ENCODE measurements around the gene C7.
A peak's percentile ranks its signal among the peaks of the same experiment; 100 is the strongest.

The C7 gene

DNA sequence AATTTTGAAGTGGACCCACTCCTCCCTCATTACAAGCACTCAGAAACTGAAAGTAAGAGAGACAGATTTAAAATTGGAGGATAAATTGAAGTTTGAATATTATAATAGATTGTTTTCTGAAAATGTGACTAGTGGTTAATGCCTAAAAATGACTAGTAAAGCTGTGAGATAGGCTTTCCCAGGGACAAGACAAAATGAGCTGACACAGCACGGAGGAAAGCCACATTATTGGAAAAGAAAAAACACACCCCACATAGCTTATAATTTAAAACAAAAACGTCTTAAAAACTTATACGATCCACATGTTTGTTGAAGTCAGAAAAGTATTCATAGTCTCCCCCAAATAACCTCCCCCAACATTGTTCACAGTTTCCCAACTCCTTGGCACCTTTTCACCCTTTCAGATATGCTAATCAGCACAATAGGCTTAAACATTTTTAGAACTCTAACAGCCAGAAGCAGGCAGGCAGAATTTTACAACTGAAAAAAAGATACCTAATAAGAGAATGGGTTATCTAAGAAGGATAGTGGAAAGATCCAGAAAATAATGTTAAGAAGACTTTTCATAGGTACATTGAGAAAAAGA, 6.1 kb downstream of the C7 start:
- FAIRE-seq = no peak
- no peak for DNase-seq (ENCODE audit: low spot score)

DNA sequence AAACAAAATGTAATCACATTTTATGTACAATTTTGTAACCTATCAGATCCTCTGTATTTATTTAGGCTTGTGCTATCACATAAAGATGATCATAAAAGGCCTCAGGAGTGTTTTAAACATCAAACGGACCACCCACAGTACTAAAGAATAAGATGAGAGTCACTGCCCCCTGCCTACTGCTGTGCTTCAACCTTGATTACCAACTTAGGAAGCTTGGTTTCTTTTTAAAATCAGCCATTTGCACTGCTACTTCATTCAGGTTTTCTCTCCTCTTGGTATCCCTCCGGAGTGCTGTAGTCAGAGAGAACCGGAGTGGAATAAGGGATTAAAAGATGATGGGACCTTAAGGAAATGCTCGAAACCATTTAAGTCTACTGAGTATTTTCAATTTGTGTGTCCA, 6.9 kb downstream of the C7 start:
- DNase-seq (ENCODE audit: low spot score) (no peak), FAIRE-seq (no peak)

DNA sequence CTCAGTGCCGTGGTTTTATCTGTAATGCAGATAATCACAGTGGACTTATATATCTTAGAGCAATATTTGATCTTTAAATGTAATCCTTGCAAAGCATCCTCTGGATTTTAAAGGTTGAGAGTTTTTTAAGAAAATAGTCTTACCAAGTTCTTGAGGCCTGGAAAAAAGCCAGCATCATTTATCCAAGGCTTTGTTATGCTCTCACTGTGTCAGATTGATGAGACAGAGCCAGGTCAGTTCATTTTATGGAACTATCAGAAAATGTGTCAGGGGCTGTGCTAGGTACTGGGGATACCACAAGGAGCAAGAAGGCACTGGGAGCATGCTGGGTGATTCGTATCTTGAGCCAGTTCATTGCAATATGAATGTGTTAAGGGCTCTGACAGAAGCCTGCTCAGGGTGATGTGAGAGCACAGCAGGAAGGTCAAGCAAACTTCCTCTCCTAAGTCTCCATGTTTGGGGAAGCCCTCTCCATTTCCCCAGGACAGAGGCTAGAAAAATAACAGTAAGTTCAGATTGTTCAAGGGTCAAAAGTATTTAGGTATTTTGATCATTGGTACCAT, 19.7 kb downstream of the C7 start:
- FAIRE-seq (no peak), DNase-seq (ENCODE audit: low spot score) (no peak)

DNA sequence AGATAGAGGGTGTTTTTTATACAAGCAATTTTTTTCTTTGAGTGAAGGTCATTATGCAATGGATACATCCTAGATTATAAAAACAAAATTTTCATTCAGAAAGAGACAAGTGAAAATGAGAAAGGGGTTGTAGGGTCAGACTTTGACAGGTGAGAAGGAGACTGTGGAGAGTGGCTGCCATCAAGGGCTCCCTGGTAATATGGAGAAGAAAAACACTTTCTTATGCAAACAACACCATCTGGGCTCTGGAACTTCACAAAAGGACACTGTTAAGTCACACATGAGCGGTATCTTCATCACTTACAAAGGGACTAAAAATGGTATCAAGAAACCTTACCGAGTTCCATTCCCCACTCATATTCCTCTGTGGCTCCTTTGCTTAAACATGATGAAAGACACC, 23.5 kb downstream of the C7 start:
- FAIRE-seq = no peak
- DNase-seq (ENCODE audit: low spot score) = no peak

DNA sequence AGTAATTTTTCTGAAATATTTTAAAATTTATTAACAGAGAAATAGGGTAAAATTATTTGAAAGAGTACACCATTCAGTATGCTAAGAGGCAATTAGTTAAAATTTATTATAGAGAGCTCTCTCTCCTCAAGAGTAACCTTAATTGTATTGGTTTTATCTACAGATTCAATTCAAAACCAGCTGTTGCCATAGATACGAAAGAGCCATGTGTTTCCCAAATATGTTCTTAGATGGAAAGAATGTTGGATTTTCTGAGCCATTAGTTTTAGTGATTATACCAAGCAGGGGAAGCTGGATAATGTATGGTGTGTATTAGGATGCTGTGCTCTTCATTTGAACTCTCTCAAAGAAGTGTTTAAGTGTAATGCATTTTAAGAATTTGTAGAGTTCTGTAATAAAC, 27.8 kb downstream of the C7 start:
- FAIRE-seq = no peak
- DNase-seq (ENCODE audit: low spot score) = no peak

DNA sequence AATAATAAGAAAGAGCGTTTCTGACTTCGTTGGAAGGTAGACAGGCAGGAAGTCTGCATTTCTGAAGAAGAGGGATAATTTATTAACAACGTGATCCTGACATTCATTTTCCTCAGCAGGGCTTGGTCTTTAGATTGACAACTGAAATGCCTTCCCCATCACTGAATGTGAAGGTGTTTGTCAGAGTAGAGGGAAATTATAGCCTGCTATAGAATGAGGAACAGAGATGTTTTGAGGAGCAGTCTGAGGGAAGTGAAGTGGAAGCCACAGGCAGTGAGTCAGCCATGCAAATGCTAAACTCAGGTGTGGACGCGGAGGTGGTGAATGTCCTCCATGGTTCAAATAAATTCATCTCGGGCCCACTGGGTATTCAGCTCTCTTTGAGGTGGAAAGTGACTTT, 30.5 kb downstream of the C7 start:
- DNase-seq (ENCODE audit: low spot score) (no peak), FAIRE-seq (no peak)

DNA sequence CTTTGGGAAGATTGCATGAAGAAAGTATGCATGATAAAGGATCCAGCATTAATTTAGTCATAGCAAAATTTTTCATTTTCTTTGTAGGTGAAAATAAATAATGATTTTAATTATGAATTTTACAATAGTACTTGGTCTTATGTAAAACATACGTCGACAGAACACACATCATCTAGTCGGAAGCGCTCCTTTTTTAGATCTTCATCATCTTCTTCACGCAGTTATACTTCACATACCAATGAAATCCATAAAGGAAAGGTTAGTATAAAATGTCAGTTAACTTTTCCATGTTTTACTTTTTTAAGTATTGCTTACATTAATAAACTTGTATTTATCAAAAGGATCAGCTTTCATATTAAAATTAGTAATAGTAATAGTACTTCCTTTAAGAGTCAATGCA, 35.8 kb downstream of the C7 start:
- DNase-seq (ENCODE audit: low spot score) (no peak), FAIRE-seq (no peak)

DNA sequence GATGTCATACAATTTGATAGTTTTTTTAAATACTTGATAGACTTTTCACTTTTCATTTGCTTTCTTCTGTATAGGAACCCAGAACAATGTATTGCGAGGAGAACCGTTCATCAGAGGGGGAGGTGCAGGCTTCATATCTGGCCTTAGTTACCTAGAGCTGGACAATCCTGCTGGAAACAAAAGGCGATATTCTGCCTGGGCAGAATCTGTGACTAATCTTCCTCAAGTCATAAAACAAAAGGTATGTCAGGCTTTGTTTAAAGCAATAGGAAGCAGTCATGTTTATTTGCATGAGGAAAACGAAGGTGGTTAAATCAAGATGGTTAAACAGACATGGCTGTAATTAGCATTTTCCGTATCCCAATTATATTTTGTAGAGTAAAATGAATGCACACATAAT, 46.0 kb downstream of the C7 start:
- DNase-seq (ENCODE audit: low spot score) (no peak), FAIRE-seq (no peak)

DNA sequence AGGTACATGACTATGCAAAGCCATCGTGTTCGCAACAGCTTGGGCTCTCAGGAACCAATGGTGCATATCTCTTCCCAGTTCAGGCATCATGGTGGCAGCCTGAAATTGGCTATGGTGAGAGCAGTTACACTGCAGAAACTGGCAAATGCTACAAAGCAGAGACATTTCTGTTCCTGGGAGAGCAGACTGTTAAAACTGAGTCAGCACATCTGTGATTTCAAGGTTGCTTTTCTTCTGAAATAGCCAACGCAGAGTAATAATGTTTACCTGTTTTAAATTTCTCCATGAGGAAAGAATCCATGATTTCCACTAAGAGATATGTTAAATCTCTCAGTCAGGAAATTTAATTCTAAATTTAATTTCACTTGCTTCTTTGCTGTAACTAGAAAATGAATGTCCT, 47.8 kb downstream of the C7 start:
- FAIRE-seq = no peak

DNA sequence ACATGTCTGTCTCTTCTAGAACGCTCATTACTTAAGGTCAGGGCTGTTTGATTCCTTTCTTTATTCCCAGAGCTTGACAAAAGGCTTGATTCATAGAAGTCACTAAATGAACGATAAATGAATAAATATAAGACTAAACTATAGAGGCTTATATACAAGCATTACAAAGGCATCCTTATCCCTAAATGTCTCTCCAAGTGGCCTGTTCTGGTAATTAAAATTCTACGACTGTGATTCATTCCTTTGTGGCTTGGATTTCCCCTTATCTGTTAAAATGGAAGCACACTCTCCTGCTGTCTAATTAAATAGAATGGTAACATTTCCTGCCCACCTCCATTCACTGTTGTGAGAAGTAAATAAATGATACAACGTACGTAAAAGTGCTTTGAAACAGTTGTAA, 49.5 kb downstream of the C7 start:
- DNase-seq (ENCODE audit: low spot score) (peak; percentile 39), FAIRE-seq (no peak)

More for the DNA sequence above, 47.8 kb downstream of the C7 start:
- DNase-seq (ENCODE audit: low spot score) = no peak

DNA sequence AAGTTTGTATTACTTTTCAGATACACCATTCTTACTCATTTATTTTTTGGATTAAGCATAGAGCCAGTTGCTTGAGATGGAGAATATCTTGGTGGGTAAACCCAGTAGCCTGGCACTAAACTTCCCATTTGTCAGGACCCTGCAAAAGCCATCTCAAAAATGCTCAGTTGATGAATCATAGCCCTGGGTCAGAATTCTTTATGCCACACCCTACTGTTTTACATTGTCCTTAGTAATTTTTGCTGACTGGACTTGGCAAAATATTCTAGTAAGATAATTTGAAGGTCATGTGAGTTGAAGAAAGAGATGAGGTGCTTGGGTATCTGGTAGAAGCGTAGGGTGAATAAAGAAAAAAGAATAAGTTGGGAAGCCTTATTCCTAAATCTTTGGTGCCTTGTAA, 50.7 kb downstream of the C7 start:
- DNase-seq (ENCODE audit: low spot score) (no peak), FAIRE-seq (no peak)

DNA sequence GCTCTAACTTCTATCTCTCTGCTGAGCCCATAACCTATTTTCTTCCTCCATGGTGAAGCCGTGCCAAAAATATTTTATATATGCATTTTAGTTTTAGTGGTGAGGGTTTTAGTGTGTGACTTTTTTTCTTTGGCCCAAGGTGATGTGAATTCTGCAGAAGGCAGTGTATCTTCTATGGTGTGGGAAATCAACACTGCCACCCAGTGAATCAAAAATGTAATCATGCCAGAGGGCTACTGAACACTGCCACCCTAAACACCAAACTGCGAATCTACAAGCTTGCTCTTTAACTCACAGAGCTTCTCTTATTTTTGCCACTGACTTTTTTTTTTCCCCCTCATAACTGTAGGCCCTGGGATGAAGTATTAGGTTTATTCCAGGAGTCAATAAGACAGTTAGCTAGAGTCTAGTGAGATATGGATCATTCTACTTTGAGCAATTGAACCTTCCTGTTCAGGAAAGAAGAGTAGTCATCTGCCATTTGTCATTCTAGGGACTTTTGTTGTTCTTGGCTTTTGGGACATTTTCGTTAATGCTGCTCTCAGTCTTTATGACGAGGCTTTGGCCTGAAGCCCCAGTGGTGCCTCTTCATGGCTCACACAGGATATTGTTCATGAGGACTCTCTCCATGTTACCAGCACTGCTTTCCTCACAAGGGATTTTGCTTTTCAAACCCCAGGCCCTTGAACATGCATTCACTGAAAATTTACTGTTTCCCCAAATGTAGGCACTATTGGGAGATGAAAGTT, 53.1 kb downstream of the C7 start:
- DNase-seq (ENCODE audit: low spot score) (no peak), FAIRE-seq (no peak)

DNA sequence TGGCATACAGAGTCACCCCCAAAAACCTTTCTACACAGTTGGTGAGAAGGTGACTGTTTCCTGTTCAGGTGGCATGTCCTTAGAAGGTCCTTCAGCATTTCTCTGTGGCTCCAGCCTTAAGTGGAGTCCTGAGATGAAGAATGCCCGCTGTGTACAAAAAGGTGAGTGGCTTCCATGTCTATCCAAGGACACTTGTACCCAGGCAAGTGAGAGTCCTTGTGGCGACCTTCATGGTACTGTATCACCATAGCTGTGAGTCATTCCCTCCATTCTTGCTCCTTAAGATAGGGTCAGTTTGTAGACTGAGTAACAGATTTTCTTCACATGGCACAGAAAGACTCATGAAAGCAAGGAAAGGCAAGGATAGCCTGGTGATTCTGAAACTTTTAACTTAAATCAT, 63.1 kb downstream of the C7 start:
- DNase-seq (ENCODE audit: low spot score) (no peak), FAIRE-seq (no peak)

DNA sequence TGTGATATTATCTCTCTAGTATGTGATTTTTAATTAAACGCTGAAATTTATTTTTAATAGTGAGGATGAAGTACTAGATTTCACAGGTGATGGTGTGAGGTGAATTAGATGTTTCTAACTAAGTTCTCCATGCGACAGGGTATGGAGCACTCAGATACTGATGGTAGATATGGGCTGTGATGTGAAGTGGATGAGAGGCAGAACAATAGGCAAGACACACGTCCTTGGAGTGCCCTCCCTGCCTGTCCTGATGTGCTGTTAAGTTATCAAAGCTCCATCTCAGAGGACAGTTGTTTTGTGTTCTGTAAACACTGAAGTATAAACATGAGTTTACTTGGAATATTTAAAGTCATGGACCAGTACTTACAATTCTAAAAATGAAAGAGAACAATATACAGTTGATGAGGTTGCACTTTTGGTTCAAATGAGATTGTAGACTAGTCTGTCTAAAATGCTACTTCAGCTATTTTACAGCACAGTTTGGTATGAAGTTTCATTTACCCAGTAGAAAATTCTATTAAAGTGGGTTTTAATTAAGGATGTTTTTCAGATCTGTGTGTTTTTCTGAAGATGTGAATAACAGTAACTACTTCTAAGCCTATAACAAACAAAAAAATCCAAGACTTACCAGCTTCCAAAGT, 64.2 kb downstream of the C7 start:
- FAIRE-seq (no peak), DNase-seq (ENCODE audit: low spot score) (no peak)

DNA sequence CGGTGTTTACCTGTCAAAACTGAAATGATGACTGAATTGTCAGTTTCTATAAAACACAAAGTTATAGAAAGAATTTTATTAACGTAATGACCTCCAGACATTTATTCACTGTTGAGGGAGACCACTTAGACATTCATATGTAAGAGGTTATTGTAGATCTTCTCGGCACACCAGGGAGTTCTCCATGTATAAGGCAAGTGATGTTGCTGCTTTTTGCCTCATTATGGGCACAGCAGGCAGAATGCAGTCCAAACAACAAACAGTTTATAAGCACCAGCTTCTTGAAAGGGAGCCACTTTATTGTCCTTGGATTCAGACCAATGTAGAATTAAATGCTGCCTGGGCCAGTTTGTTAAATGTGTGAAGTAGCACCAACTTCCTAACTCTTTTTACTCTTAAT, 66.7 kb downstream of the C7 start:
- FAIRE-seq (no peak), DNase-seq (ENCODE audit: low spot score) (no peak)

DNA sequence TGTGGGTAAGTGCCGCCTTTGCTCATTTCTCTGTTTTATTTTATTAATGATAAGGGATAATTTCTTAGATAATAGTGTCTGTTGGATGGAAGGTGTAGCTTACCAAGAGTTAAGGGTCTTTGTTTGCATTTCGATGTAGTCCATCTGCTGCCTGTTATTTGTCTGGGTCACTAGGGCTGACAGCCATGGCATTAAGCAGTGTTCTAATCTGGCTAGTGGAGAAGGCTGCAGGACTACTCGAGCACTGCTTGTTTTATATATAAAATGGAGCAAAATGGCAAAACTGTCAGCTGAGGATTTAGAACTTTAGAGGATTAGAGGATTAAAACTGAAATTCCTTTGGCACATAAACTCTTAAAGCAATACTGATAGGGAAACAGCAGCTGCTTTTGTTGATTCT, 67.5 kb downstream of the C7 start:
- DNase-seq (ENCODE audit: low spot score) = no peak
- no peak for FAIRE-seq

DNA sequence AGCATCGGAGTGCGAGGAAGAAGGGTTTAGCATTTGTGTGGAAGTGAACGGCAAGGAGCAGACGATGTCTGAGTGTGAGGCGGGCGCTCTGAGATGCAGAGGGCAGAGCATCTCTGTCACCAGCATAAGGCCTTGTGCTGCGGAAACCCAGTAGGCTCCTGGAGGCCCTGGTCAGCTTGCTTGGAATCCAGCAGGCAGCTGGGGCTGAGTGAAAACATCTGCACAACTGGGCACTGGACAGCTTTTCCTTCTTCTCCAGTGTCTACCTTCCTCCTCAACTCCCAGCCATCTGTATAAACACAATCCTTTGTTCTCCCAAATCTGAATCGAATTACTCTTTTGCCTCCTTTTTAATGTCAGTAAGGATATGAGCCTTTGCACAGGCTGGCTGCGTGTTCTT, 72.1 kb downstream of the C7 start:
- FAIRE-seq = no peak
- no peak for DNase-seq (ENCODE audit: low spot score)

DNA sequence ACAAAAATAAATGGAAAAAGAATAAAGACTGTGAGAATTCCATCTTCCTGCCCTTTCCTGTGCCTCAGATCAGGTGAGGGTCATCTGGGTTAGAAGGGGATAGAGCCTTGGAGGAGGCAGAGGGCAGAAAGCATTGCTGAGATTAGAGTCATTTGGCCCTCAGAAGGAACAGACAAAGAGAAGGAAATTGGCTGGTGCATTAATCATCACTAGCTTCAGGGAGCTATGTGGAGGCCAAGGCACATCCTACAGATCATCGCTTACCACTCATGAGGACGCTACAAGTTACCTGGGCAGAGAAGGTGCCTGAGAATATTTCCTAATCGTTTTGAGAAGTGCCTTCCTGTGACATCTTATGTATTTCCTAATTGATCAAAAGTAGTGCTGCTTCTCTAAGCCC, 74.5 kb downstream of the C7 start:
- DNase-seq (ENCODE audit: low spot score) (no peak), FAIRE-seq (no peak)

DNA sequence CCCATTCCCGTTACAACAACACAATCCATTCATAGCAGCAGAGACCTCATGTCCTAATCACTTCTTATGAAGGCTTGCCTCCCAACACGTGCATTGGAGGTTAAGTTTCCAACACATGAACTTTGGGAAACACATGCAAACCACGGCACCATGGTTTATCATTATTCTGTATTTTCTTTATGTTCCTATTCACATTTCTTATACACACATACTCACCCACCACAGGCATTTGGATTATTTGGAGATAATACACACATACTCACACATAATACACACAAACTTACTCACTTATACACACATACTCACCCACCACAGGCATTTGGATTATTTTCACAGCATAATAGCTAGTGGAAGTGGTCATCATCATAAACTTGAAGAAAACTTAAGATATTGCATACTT, 75.6 kb downstream of the C7 start:
- DNase-seq (ENCODE audit: low spot score) = peak; percentile 22
- FAIRE-seq = no peak

DNA sequence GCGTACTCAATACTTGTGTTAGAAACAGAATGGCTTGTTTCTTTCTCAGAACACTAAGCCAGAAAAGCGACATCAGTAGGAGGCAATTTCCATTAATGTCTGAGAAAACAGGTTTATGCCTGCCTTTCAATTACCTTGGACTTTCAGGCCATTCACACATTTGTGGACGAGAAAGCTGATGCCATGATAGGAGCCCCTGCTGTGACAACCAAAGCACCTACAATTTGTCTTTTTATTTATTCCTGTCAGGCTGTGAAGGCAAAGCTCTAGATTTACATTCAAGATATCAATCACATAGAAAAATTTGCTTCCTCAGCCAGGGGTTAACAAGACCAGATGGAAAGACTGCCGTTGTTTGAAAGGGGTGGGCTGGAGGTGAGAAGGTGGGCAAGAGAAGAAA, 76.2 kb downstream of the C7 start:
- DNase-seq (ENCODE audit: low spot score) = no peak
- FAIRE-seq = no peak

DNA sequence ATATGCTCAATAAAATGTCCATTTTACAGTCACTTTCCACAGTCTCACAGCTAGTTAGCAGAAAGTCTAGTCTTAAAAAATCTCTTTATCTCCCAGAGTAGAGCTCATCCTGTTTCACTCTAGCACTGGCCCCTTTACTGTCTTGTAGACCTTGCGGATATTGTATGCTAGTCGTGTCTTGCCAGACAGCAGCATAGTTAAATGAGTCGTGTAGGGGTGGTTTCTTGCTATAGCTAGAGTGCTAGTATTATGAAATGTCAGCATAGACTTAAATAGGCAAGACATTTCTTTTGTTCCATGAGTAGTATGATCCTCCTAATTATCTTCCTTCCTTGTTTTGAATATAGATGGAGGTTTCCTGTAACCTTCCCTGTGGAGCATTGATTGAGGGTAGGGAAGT, 77.4 kb downstream of the C7 start:
- FAIRE-seq (no peak), DNase-seq (ENCODE audit: low spot score) (no peak)

DNA sequence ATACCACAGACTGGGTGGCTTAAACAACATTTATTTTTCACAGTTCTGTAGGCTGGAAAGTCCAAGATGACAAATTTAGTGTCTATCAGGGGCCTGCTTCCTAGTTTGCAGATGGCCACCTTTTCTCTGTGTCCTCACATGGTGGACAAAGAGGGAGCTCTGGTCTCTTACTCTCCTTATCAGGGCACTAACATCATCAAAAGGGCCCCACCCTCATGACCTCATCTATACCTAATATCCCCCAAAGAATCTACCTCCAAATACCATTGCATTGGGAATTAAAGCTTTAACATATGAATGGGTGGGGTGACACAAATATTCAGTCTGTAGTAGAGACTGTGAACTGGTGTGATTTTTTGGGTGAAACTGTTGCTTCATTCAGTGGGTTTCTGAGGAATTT, 78.1 kb downstream of the C7 start:
- DNase-seq (ENCODE audit: low spot score) = no peak
- no peak for FAIRE-seq
